Activated T-helper 1 cell treated with anti-CD3 and anti-CD28 coated beads, Interleukin-2, amount 50 U/mL, for 16 hours (primary cell): ENCODE measurements around the gene PKNOX2.

Experiments
- DNase-seq, 2 donors: peaks; one replicate each; pipeline ENCODE4 v3.0.0-alpha.2; 2020; ENCODE audit warnings: low read depth in 1 of 2, low spot score in 1 of 2

Gene PKNOX2

GRCh38 chr11:125228993-125229392 is 64.4 kb downstream of the PKNOX2 start:
- DNase-seq = no peak

DNA sequence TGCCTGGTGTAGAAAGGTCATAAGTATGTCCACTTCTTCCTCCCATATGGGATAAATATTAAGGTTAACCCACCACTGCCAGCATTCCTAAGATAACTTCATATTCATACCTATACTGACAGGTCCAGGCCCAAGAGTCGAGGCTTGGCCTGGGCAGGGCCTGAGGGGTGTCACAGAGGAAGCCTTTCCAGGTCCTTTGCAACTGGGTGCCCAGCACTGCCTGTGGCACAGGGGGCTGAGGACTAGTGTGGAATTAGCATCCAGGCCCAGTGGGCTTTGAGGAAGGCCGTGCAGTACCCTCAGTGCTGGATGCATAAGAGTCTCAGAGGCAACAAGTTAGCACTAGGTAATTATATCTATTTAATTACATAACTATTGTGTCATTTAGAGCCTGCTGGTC is 65.4 kb downstream of the PKNOX2 start:
- no peak for DNase-seq

DNA sequence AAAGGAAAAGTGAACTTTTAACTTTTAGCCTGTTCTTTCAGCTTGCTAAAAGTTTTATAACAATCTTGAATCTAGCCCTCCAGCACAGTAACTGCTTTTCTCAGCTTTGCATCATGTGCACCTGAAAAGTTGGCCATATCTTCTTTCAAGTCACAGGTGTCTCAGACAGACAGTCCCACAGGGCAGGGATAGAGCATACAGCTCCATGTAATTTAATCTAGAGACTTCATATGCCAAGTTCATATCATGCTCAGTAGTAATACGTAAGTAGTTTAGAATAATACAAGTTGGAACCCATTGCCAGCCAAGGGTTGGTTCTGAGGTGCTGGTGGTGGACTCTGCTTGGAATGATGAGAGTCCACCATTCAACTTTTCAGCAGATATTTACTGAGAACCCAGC is 68.6 kb downstream of the PKNOX2 start:
- no peak for DNase-seq

- no peak for DNase-seq
These were observed 69.3 kb downstream of the PKNOX2 start for GRCh38 chr11:125233736-125234275.

DNA sequence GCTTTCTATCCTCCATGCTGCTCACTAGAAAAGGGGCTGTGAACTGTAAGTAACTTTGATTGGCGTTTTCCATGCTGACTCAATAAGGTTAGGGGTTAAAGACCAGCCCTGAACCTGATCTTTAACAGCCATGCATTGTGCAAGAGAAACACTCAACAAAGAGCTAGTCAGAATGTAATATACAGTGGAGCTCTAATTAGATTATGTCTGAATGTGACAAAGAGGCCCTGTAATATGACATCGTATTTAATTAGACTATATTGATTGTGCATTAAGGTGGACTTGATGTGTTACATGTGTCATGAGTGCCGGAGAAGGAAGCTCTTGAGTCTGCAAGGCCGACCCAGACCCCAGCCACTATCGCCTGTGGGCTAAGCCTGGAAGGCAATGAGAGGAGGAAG is 70.5 kb downstream of the PKNOX2 start:
- DNase-seq = no peak

GRCh38 chr11:125236072-125236825 is 71.7 kb downstream of the PKNOX2 start:
- DNase-seq = no peak

- no peak for DNase-seq
These were observed 75.3 kb downstream of the PKNOX2 start for GRCh38 chr11:125239585-125240560.

GRCh38 chr11:125241104-125241503 is 76.6 kb downstream of the PKNOX2 start:
- no peak for DNase-seq

DNA sequence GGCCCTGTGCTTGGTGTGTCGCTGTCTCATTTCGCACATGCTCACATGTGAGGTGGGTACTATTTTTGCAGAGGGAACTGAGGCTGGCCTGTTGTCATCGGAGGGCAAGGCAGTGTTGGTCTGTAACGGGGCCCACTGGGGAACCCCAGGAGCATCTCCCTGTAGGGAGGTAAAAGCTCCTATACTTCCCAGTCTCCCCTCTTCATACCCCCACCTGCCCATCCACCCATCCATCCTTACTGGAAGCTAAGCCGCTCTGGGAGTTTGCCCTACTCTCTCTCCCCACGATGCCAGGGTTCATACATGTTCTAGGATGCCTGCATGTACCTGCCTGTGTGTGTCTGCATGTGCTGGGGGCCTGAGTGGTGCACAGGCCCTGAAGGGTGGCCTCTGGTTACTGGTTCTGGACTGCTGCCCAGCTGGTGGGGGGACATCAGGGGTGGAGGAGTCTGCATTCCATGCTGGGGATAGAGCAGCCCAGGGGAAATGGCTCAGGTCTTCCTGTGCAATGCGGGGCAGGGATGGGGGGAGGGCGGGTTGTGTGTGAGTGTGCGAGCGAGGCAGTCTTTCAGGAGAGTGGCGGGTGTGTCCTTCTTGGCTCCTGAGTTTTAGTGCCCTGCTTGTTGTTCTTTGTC is 77.7 kb downstream of the PKNOX2 start:
- DNase-seq = no peak

GRCh38 chr11:125244166-125244565 is 79.6 kb downstream of the PKNOX2 start:
- no peak for DNase-seq

- DNase-seq = no peak
These were observed 80.7 kb downstream of the PKNOX2 start for GRCh38 chr11:125245299-125245698.

- DNase-seq = no peak
These were observed 82.9 kb downstream of the PKNOX2 start for GRCh38 chr11:125247431-125247830.

- no peak for DNase-seq
These were observed 86.0 kb downstream of the PKNOX2 start for GRCh38 chr11:125250318-125251213.

- no peak for DNase-seq
These were observed 86.6 kb downstream of the PKNOX2 start for GRCh38 chr11:125251214-125251545.

DNA sequence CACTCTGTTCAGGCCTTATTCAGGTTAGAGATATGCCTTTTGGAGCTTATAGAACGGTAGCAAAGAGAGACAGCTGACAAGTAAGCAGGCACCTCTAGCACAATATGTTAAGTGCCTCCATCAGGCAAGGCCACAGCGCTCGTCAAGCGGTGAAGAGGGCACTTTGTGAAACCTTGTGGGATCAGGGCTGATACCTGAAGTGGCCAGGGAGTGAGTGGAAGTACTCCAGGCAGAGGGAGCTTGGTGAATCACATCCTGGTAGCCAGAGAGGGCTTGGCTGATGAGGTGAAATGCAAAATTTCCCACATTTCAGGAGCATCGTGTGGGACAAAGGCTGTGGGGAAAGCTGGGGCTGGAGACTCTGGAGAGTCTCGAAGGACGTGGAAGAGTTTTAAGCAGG is 87.4 kb downstream of the PKNOX2 start:
- DNase-seq = no peak

DNA sequence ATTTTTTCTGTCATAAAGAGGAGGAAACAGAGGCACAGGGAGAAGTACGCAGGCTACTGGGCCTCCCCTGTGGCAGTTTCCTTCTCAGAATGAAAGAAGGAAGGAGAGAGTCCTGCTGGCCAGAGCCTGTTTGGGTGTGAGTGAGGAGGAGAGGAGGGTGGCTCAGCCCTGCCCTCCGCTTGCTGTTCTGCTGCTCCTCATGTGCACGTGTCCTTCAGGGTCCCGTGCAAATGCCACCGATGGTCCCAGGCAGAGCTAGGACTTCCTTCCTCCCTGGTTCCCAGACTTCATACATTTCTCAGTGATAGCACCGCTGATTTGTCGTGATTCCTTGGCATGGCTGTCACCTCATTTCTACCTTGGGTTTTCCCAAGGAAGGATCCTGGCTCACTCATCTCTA is 88.7 kb downstream of the PKNOX2 start:
- DNase-seq = no peak

- no peak for DNase-seq
These were observed 89.4 kb downstream of the PKNOX2 start for GRCh38 chr11:125253795-125254525.

GRCh38 chr11:125256541-125257189 is 92.1 kb downstream of the PKNOX2 start:
- DNase-seq = no peak

- no peak for DNase-seq
These were observed 92.6 kb downstream of the PKNOX2 start for GRCh38 chr11:125257190-125257579.
